NOMO-1 treated with dmso at 0.1 percent for 144 hours (cell line): ENCODE data around the gene LRRC36.

Experiments
- DNase-seq: peaks from one replicate; lab custom pipeline; 2025; ENCODE audit not compliant: unreplicated experiment; lab: John Stamatoyannopoulos, UW

The LRRC36 gene

DNA sequence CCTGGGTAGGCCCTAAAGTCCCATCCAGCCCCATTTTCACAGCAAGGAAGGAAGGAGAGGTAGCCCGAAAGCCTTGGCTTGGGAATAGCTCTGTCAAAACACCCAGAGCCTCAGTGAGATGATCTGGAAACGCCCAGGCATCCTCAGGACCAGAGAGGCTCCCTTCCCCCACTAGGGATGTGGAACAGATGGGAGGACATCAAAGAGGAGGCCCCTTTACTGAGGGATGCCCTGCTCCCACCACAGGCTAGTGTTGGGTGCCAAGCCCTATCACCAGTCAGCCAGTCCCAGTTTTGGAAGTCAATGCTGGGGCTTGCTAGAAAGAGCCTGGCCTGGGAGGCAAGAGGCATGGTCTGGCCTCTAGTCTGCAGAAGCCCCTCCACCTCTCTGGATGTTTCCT, 62.0 kb downstream of the LRRC36 start:
- no peak for DNase-seq

DNA sequence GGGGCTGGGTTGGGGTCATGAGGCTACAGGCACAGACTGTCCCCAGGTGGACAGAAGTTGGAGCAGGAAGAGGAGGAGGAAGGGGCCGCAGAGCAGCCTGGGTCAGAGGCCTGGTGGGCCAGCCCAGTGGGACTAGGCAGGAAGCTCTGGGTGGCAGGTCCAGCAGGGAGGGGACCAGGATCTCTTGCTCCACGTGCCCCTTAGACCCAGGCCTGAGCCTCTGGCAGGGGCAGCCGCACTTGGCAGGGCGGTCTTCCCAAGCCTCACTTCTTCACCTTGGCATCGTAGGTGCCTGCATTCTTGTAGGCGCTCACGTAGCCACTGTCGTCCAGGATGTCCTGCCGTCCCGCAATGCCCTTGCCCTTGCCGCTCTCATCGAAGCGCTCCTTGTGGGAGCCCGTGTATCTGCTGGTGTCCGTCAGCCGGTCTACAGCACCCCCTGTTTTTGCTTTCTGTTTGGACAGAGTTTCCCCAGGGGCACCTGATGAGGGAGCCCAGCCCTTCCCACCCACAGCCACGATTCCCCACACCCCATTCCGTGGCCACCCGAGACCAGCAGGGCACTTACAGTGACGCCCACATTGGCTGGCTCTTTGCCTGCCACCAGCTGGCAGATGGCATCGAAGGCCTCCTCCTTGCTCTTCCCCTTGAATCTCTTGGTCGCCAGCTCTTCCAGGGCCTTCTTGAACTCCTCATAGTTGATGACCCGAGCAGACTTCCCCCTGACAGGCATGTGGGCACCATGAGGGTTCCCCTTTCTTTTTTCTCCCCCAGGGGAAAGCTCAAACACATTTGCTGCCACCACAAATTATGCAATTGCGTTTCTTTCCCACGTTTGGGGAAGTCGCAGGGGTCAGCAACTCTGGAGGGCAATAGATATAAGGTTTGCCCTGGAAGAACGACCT, 63.5 kb downstream of the LRRC36 start:
- DNase-seq: peak; percentile 77

DNA sequence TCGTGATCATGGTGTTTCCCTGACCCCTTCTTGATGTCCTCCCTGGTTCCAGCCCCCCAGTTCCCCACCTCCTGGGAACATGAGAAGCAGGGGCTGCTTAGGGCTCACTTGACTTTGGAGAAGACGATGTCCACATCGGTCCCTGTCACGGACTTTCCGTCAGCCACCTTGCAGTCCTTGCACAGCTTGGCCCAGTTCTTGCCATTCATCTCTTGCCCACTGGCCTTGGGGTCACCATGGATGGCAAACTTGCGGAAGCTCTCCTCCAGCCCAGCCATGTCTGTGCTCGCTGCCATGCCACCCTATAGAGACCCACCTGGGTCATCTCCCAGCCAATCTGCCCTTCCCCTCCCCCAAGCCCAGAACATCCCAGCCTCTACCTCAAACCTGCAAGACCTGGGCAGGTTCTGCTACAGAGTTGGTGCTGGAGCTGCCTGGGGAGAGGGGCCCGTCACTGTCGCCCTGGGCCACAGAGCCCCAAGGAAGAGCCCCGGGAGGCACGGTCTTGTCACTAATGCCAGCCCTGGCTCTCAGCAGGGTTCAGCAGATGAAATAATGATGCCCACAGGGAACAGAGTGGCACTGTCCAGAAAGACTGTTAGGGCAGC, 64.3 kb downstream of the LRRC36 start:
- no peak for DNase-seq

DNA sequence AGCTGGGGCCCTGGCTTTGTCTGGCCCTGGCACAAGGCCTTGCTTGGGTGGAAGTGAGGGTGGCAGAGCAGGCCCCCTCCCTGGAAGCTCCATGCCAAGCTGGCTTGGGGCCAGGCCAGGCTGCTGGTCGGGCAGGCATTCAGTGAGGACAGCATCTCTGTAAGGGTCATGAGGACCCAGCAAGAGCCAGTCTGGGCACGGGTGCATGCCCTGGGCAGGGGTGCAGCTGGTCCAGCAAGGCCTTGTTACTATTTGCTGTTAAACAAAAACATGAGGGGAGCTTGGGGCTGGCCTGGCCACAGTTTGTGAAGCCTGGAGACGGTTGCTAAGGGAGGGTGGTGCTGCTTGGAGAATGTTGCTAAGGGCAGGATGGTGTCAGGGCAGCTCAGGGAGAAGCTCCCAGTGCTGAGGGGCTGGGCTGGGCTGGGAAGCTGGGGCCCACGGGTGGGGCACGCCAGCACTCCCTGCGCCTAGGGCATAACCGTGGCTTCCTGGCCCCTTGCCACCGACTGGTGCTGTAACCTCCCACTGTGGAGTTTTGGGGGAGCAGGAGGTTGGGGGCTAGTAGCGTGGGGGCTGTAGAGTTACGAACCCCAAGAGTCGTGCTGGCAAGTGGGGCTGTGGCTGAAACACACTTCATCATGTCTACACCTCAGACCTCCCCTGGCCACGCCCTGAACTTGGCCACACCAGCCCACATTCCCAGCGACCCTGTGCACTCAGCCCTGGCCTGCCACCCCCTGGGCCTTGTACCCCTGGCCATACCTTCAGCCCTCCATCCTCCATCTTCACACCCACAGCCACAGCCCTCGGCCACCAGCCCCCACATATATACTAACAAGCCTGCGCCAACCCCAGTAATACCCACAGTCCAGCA, 65.0 kb downstream of the LRRC36 start:
- no peak for DNase-seq

DNA sequence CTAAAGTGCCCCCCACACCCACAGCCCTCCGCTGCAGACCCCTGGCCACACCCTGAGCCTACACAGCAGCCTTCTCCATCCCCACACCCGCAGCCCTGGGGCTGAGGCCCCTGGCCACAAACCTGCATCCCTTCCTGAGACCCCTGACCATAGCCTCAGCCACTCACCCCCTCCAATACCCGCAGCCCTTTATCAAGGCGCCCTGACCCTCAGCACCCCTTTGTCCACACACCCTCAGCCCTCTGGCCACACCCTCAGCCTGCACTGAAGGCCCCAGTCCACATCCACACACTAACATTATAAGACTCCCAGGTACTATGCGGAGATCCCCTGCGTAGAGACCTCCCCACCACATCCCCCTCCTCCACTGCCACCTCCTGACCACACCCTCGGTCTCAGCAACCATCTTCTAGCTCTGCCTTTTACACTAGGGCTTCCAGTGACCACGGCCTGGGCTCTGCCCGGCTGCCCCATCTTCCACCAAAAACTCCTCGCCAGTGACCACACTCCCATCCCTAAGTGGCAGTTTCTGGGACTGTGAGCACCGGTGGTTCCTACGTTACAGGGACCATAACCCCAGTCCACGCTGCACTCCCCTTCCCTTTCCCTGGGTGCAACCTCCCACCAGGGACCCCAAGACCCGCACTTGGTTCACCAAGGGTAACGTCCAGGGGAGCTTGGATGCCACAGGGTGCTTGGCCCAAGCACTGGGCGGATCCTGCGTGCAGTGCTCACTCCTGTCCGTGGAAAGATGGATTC, 65.9 kb downstream of the LRRC36 start:
- no peak for DNase-seq

DNA sequence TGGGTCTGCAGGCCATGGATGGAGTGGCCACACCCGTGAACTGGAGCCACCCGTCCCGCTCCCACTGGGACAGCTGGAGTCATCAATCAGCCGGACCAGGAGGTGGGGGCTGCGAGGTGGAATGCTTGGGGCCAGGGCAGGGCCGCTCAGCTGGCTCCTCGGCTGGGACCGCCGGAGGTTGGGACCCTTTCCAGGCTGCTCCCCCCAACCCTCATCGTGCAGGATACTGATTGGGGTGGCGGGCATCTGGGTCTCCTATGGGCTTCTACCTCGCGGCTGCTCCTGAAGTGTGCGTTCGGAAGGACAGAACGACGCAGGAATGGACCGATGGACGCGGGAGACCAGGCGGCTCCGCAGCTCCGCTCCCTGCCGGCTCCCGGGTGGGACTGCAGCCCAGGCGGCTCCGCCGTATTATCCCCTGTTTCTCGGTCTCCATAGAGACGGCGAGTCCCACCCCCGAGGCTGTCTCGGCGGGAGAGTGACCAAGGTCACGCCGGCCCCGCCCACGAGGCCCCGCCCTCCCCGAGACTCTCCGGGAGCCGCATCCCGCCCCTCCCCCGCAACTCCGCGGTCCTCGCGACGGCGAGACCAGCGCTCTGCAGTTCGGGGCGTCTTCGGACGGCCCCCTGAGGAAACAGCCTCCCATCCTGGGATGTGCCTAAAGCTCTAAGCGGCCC, 66.6 kb downstream of the LRRC36 start, which contains the start of gene TPPP3:
Gene TPPP3, minus strand, starts transcription at position 388 of the 677 bp plus-strand sequence. CDS start 2,387 bp downstream, outside the sequence.
- peak; percentile 1 for DNase-seq

DNA sequence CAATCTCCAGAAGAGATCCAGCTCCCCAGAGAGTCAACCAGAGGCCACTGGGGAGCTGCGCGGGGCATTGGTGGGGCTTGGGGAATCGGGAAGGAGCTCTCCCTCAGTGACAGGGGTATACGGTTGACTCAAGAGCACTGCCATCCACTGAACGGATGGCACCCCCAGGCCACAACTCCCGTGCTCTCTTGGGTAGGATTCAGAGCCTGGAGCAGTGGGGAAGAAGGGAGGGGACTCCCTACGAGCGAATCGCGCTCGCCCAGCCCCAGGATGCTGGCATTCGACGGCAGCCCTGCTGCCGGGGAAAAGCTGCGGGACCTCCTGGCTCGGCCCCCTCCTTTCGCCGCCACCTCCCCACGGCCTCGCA, 67.2 kb downstream of the LRRC36 start:
- DNase-seq: no peak

DNA sequence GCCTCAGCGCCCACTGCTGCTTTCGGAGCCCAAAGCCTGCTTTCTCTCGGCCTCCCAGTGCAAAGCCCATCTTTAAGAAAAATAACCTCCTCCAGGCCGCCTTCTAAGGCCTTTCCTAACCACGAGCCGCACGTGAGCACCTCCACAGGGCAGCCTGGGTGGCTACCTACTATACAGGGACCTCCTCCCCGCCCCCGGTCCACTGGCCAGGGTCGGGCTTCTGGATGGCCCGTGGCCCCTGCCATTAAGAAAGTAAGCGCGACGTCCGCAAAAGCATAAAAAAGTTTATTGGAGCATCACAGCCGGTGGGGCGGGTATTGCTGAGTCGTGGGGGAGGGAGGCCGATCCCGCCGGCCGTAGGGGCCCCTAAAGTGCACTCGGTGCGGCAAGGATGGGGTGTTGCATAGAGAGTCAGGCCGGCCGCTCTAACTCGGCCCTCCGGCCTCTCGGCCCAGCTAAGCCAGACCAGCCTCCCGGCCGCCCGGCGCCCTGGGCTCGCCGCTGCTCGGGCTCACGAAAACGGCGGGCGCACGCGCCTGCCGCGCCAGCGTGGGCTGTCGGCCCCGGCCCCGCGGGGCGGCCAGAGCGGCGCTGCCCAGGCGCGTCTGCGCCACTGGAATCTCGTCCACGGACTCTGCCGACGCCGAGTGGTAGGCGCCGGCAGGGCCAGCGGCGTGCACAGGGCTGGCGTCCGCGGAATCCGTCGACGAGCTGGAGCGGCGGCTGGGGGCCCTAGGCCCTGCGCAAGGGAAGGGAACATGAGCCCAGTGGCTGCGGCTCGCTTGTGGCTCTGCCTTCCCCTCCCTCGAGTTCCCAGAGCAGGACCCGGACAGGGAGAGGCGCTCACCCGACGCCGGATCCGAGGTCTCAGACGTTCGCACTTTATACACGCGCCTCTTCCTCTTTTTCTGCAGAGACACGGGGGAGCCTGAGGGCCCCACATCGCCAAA, 67.8 kb downstream of the LRRC36 start:
- peak; percentile 71 for DNase-seq

DNA sequence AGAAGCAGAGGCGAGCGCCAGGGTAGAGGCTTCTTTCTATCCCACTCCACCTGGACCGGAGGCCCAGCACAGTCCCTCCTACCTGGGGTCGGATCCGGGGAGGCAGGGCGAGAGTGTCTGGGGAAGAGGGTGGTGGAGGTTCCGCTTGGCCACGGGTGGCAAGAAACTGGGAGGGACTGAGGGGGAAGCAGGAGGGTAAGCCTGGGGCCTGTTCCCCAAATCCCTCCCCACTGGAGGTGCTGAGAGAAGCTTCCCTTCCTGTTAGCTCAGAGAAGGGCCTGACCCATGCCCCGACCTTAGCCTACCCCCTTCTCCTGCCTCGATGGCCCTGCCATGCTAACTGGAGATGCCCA, 68.5 kb downstream of the LRRC36 start:
- DNase-seq: no peak

DNA sequence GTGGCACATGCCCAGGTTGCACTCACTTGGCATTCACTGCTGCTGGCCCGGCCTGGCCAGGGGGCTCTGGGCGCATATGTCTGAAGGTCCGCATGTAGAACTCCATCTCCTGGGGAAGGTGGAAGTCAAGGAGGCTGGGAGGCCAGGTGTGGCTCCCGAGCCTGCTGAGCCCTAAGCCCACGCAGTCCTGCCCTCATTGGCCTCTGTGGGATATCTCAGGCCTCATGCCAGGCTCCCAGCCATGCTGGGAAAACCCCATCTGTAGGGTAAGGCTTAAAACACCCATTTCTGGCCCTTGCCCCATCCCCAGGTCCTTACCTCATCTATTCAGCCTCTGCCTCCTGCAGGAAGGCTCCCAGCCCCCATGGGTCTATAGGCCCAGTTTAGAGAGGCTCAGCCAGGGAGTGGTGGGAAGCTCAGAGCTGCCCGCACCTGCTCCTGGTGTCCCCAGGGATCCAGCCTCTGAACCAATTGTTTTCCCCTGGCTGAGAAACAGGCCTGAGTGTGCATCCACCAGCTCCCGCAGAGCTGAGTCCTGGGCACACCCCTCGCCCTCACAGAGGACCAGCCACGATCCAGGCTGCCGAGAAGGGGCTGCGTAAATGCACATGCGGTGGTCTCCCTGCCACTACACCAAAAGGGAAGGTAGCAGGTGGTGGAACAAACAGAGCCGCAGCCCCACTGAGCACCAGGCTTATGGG, 69.0 kb downstream of the LRRC36 start:
- DNase-seq: no peak

DNA sequence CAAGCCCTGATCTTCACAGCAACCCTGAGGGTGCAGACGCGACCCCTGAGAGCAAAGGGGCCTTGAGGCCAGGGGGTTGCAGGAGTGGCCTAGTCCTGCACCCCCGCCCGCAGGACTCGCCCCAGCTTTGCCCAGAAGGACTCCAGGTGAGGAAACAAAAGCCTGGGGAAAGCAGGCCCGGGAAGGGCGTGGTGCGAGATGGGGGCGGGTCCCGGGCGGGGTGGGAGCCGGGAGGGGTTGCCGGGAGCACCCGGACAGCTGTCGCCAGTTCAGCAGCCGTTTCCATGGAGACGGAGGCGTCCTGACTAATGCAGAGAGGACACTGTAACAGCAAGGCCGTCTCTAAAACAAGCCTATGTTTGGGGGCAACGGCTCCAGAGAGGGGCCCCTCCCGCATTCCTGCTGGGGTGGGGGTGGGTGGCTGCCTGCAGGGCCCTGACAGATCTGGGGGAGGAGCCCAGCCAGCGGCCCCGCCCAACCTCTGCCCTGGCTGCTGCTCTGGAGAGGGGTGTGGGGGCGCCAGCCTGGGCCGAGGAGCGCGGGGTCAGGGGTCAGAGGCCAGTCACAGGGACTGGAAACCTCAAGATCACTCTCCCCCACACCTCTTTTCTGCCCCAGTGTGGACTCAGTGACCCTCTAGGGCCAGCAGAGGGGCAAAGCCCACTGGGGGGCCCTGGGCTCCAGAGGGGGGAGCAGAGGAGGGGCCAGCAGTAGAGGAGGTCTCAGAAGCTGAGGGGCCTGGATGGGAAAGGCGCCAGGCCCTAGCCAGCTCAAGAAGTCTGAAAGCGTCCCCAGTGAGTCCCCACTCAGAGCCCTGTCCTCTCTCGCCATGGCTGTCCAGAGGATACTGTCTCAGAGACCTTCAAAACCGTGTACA, 69.8 kb downstream of the LRRC36 start:
- DNase-seq: no peak

DNA sequence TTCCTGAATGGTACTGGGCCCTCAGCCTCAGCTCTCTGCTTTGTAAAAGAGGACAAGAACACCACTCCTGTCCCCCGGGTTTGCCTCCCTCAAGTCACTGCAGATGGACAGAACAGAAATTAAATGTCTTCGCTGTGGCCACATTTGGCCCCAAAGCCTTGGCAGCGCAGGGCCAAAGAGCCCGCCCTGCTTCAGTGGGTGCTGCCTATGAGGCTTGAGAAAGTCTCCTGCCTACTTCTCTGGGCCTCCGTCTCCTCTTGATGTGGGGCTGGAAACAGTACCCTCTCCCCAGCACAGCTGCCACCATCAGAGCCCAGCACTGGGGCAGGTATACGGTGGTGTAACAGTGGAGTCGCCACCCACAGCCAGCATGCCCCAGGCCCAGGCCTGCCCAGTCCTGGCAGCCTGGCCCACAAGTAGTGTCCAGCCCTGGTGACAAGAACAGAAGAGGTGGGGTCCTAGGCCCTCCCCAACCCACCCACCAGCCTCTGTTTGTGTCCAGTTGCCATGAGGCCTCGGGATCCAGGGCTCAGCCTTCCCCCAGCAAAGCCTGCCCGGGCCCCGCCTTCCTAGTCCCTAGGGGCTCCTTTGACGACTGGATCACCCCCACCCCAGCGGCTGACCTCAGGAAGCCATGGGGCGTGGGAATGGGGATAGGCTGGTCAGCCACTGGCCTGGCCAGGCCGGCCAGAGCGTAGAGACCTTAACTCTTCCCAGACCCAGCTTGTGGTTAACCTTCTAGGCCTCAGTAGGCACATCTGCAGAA, 70.6 kb downstream of the LRRC36 start:
- no peak for DNase-seq

DNA sequence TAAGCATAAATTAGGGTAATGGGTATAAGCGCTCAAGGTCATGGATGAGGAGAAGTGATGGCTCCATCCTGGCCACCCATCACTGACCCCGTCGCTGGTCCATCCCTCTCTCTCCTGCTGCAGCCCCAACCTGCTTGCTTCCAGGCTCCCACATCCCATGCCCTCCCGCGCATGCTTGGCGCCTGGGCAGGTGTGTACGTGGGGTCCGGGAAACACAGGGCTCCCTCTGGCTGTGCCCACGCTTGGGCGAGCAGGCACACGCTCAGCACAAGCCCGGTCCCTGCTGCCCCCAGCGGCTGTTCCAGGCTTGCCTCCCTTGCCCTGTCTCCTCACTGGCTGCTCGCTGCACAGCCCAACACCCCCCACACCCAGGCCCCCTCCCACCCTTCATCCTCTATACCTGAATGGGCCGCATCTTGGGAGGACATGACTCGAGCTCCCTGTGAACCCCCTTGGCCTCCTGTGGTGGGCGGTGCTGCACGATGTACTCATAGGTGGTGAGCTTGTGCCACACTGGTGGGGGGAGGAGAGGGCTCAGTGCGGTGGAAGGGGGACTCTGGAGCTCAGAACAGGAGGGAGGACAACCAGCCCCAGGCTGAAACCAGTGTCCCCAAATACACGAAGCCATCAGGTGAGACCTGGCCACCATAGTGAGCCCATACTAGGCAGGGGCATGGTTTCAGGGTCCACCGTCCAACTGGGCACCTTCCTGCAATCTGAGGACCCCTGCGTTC, 71.4 kb downstream of the LRRC36 start:
- DNase-seq: no peak

DNA sequence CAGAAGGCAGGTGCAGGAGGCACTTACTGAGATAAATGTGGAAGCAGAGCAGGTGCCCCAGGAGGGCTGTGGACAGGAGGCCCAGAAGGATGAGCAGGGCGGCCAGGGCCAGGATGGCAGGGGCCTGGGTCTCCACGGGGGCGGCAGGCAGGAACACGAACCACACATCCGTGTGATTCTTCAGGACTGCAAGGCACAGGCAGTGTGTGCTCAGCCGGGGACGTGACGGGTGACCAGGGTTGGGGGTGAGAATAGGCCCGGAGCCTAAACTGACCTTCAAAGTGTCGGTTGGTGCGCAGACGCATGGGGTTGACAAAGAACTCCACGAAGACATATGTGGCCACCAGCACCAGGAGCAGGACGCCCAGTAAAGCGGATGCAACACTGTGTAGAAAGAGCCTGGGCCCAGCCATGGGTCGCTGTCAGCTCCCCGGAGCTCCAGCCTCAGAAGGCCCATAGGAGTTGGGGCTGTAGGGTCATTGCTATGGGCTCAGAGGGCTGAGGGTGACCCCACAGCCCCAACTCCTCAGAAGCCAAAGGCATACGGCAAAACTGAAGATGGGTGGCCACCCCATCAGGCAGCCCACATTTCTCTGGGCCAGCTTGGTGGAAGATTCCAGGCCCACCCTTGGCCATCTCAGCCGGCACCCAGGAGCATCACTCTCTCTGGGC, 72.1 kb downstream of the LRRC36 start:
- no peak for DNase-seq

DNA sequence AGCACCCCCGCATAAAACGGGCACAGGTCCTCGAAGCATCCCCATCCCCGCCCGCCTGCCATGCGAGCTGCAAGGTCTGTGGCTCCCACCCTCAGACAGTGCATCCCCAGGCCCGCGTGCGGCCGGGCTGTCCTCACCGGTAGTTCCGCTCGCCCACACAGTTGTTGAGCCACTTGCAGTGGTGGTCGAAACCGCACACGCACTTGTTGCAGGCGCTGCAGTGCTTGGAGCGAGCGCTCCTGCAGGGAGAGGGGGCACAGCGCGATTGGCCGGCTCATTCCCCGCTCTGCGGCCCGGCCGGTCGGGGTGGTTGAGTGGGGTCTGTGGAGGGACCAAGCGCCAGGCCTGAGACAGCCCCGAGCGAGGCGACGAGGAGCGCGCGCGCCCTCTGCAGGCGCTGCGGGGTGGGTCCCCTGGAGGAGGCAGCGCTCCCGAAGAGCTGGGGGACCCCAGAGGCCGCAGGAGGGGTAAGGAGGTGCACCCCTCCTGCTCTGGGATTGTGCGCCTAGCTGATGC, 72.7 kb downstream of the LRRC36 start:
- DNase-seq: peak; percentile 11
